HG03520 (cell line): ENCODE measurements around the gene RNPEP.
"Not testable (repeated sequence)": the region's sequence is repeated elsewhere in the genome, so short reads cannot be mapped to it uniquely, and the experiment has no call there.

Experiments
- ATAC-seq: cut with Tn5 transposase; IDR thresholded peaks from one replicate; pipeline ENCODE4 v1.9.1; 2021; ENCODE audit warnings: mild to moderate bottlenecking, moderate library complexity; ENCODE audit not compliant: unreplicated experiment

Gene RNPEP

GRCh38 chr1:202034149-202034682, 51.8 kb downstream of the RNPEP start:
- no peak for ATAC-seq

GRCh38 chr1:202034683-202035462, 52.4 kb downstream of the RNPEP start:
- ATAC-seq: peak; percentile 68

GRCh38 chr1:202036595-202037387, 54.3 kb downstream of the RNPEP start:
- no peak for ATAC-seq

GRCh38 chr1:202037706-202038296, 55.4 kb downstream of the RNPEP start:
- ATAC-seq: no peak

- ATAC-seq: peak; percentile 39
Measured at GRCh38 chr1:202038688-202039346, 56.4 kb downstream of the RNPEP start.

- ATAC-seq: no peak
Measured at GRCh38 chr1:202045705-202046104, 63.3 kb downstream of the RNPEP start.

- ATAC-seq: no peak
Measured at GRCh38 chr1:202046227-202046626, 63.8 kb downstream of the RNPEP start.

- no peak for ATAC-seq
Measured at GRCh38 chr1:202046748-202047708, 64.6 kb downstream of the RNPEP start.

GRCh38 chr1:202047977-202048376, 65.5 kb downstream of the RNPEP start:
- no peak for ATAC-seq

- ATAC-seq: no peak
Measured at GRCh38 chr1:202049129-202049528, 66.7 kb downstream of the RNPEP start.

- no peak for ATAC-seq
Measured at GRCh38 chr1:202054094-202054493, 71.6 kb downstream of the RNPEP start.

- not testable (repeated sequence) for ATAC-seq
Measured at GRCh38 chr1:202054673-202055072, 72.2 kb downstream of the RNPEP start.
